Left renal cortex interstitium (tissue), 4 donors: ENCODE results near the gene TLR3. TPM values are rescaled to one million over a fixed set of nuclear protein-coding genes. Genes with fewer than 3 reads are reported as not detected.
A peak's percentile ranks its signal among the peaks of the same experiment; 100 is the strongest.

Experiments
- DNase-seq, 4 donors: peaks; one replicate each; pipeline ENCODE4 v3.0.0-alpha.2; 2013; ENCODE audit warnings: low read depth in 4 of 4, low spot score in 2 of 4, missing footprints in 1 of 4
- polyA plus RNA-seq, 4 donors: library from polyadenylated mRNA; unstranded; fragments of 120-200 nt; gene quantifications; one replicate each; pipeline ENCODE4 v1.2.1, GENCODE V29; 2013; ENCODE audit not compliant: insufficient read length in 4 of 4

Gene TLR3
- polyA plus RNA-seq, 4 donors, result 11.4 to 17.5 (median 12.8) TPM

GRCh38 chr4:186104114-186104889 lies 35.3 kb downstream of the TLR3 start, which contains the start of gene FAM149A:
Gene FAM149A (plus strand): TSS chr4:186104704.
- no peak for DNase-seq

- DNase-seq, result no peak
Observed at GRCh38 chr4:186104890-186105646, 36.1 kb downstream of the TLR3 start.

GRCh38 chr4:186105647-186106321 lies 36.8 kb downstream of the TLR3 start:
- DNase-seq, result peak in 1 of 4 donors; percentile 37

- no peak for DNase-seq
Observed at GRCh38 chr4:186107947-186108346, 39.0 kb downstream of the TLR3 start.

GRCh38 chr4:186108391-186108790 lies 39.4 kb downstream of the TLR3 start:
- DNase-seq, result no peak

- no peak for DNase-seq
Observed at GRCh38 chr4:186109245-186109644, 40.3 kb downstream of the TLR3 start.

GRCh38 chr4:186116697-186117096 lies 47.7 kb downstream of the TLR3 start:
- no peak for DNase-seq

GRCh38 chr4:186118582-186118981 lies 49.6 kb downstream of the TLR3 start:
- no peak for DNase-seq

GRCh38 chr4:186121057-186121456 lies 52.1 kb downstream of the TLR3 start:
- DNase-seq, result no peak

GRCh38 chr4:186128842-186129241 lies 59.9 kb downstream of the TLR3 start:
- DNase-seq, result no peak

- DNase-seq, result no peak
Observed at GRCh38 chr4:186131935-186132334, 63.0 kb downstream of the TLR3 start.

- peak in 1 of 4 donors; percentile 32 for DNase-seq
Observed at GRCh38 chr4:186132577-186133242, 63.8 kb downstream of the TLR3 start.

GRCh38 chr4:186134257-186134656 lies 65.3 kb downstream of the TLR3 start:
- no peak for DNase-seq

- no peak for DNase-seq
Observed at GRCh38 chr4:186134861-186135260, 65.9 kb downstream of the TLR3 start.

- DNase-seq, result no peak
Observed at GRCh38 chr4:186137196-186137794, 68.3 kb downstream of the TLR3 start.

Other genes with a start within 250 kb of the TLR3 start
- 10 to 100 TPM; 51.1 to 65.8 (median 57.9) TPM for gene FAM149A, start 35.5 kb downstream of the TLR3 start, polyA plus RNA-seq
- gene CYP4V2, start 122.4 kb downstream of the TLR3 start, polyA plus RNA-seq, result 10 to 100 TPM; 14.3 to 28.8 (median 24.1) TPM
- gene KLKB1, start 158.4 kb downstream of the TLR3 start, polyA plus RNA-seq, result 1 to 10 TPM; 1.0 to 2.8 (median 2.3) TPM
- gene F11, start 197.0 kb downstream of the TLR3 start, polyA plus RNA-seq, result 1 to 10 TPM; 2.0 to 5.6 (median 4.2) TPM